NCI-H748 (cell line): ENCODE measurements around the gene ZNF688.

Source experiments
- DNase-seq: peaks from one replicate; lab custom pipeline; 2025; ENCODE audit not compliant: unreplicated experiment; lab: John Stamatoyannopoulos, UW

The ZNF688 gene

GRCh38 chr16:30585400-30586191 is 14.1 kb upstream of the ZNF688 start, which contains the start of gene ZNF785:
Gene ZNF785 (minus strand): TSS chr16:30585697. CDS start chr16:30585611, 86 bp downstream.
- peak; percentile 97 for DNase-seq

GRCh38 chr16:30585022-30585399 is 13.5 kb upstream of the ZNF688 start:
- peak; percentile 45 for DNase-seq

- DNase-seq: no peak
Measured at GRCh38 chr16:30582611-30583340, 11.3 kb upstream of the ZNF688 start.

- DNase-seq: no peak
Measured at GRCh38 chr16:30581457-30581856, 9.9 kb upstream of the ZNF688 start.

GRCh38 chr16:30574678-30575077 is 3.2 kb upstream of the ZNF688 start:
- DNase-seq: no peak

GRCh38 chr16:30570636-30571444 is 674 bp downstream of the ZNF688 start:
- DNase-seq: peak; percentile 49

- no peak for DNase-seq
Measured at GRCh38 chr16:30569746-30570635, 1.5 kb downstream of the ZNF688 start.

GRCh38 chr16:30569281-30569680 is 2.2 kb downstream of the ZNF688 start:
- no peak for DNase-seq

- no peak for DNase-seq
Measured at GRCh38 chr16:30567991-30568638, 3.4 kb downstream of the ZNF688 start.

- no peak for DNase-seq
Measured at GRCh38 chr16:30567160-30567990, 4.1 kb downstream of the ZNF688 start.

- no peak for DNase-seq
Measured at GRCh38 chr16:30566531-30566930, 5.0 kb downstream of the ZNF688 start.

GRCh38 chr16:30565984-30566383 is 5.5 kb downstream of the ZNF688 start:
- no peak for DNase-seq

- no peak for DNase-seq
Measured at GRCh38 chr16:30565526-30565925, 6.0 kb downstream of the ZNF688 start.

GRCh38 chr16:30562021-30562420 is 9.5 kb downstream of the ZNF688 start:
- DNase-seq: no peak

GRCh38 chr16:30561089-30561816 is 10.3 kb downstream of the ZNF688 start:
- no peak for DNase-seq

- DNase-seq: no peak
Measured at GRCh38 chr16:30559690-30560089, 11.8 kb downstream of the ZNF688 start.

GRCh38 chr16:30558789-30559377 is 12.6 kb downstream of the ZNF688 start:
- no peak for DNase-seq
